HEK293 (cell line): Measurements from ENCODE around the gene FGR.

Experiments
- CTCF ChIA-PET: fragments of 350-600 bp; formaldehyde crosslinking; extraction: SDS; loops from one replicate; lab custom pipeline; 2021; ENCODE audit warnings: antibody characterized with exemption; lab: Yijun Ruan, JAX
- POLR2A ChIA-PET: fragments of 300-600 bp; formaldehyde crosslinking; extraction: SDS; loops from one replicate; lab custom pipeline; 2020; ENCODE audit warnings: antibody characterized with exemption, inconsistent platforms; lab: Yijun Ruan, JAX
- H3K27ac ChIP-seq: fragments of 200-500 bp; sonication (Bioruptor generic); 2 replicates; pipeline ENCODE4 v1.5.1; 2014; ENCODE audit warnings: low read depth, low read length, control low read depth, inconsistent platforms; ENCODE audit errors: extremely low read depth
- H3K36me3 ChIP-seq, 2 experiments: fragments of 200-500 bp in 1 of 2; sonication (Bioruptor generic) in 1 of 2; 1 replicate in 1 of 2; 2 replicates in 1 of 2; pipeline ENCODE4 v1.5.1; 2014 to 2017; ENCODE audit warnings: inconsistent platforms in 2 of 2, low read length in 2 of 2; ENCODE audit not compliant: control insufficient read depth in 2 of 2, insufficient read depth in 1 of 2
- H3K4me1 ChIP-seq: fragments of 200-500 bp; sonication (Bioruptor generic); 2 replicates; pipeline ENCODE4 v1.5.1; 2014; ENCODE audit warnings: mild to moderate bottlenecking, low read length, inconsistent platforms; ENCODE audit not compliant: control insufficient read depth, insufficient read depth
- H3K4me3 ChIP-seq: 2 replicates; pipeline ENCODE4 v1.5.1; 2011; ENCODE audit warnings: low read depth, mild to moderate bottlenecking, control low read depth, low read length, moderate library complexity
- H3K9me3 ChIP-seq: fragments of 200-500 bp; sonication (Bioruptor generic); 2 replicates; pipeline ENCODE4 v1.5.1; 2014; ENCODE audit warnings: low read depth, low read length, inconsistent platforms; ENCODE audit not compliant: control insufficient read depth, insufficient read depth
- FEZF1 ChIP-seq: fragments of 450-650 bp; formaldehyde crosslinking; IDR thresholded peaks from 2 replicates; pipeline ENCODE4 v1.5.1; 2016; ENCODE audit warnings: missing biosample characterization, missing genetic modification characterization
- IKZF3 ChIP-seq: fragments of 450-650 bp; IDR thresholded peaks from 2 replicates; pipeline ENCODE4 v1.5.0; 2018; ENCODE audit warnings: missing biosample characterization, mild to moderate bottlenecking, missing genetic modification characterization, moderate library complexity
- KLF8 ChIP-seq: fragments of 450-650 bp; formaldehyde crosslinking; IDR thresholded peaks from 2 replicates; pipeline ENCODE4 v1.5.1; 2016; ENCODE audit warnings: missing biosample characterization, missing genetic modification characterization
- MZF1 ChIP-seq: fragments of 450-650 bp; formaldehyde crosslinking; IDR thresholded peaks from 2 replicates; pipeline ENCODE4 v1.5.1; 2017; ENCODE audit warnings: missing biosample characterization, missing genetic modification characterization, borderline replicate concordance
- PRDM10 ChIP-seq: fragments of 450-650 bp; formaldehyde crosslinking; IDR thresholded peaks from 2 replicates; pipeline ENCODE4 v1.5.1; 2016; ENCODE audit warnings: missing biosample characterization, missing genetic modification characterization
- ZBTB20 ChIP-seq: fragments of 450-650 bp; formaldehyde crosslinking; IDR thresholded peaks from 2 replicates; pipeline ENCODE4 v1.5.1; 2016; ENCODE audit warnings: missing biosample characterization, missing genetic modification characterization
- ZBTB21 ChIP-seq: fragments of 450-650 bp; formaldehyde crosslinking; IDR thresholded peaks from 2 replicates; pipeline ENCODE4 v1.5.1; 2017; ENCODE audit warnings: missing biosample characterization, missing genetic modification characterization
- ZEB2 ChIP-seq: fragments of 450-650 bp; formaldehyde crosslinking; IDR thresholded peaks from 2 replicates; pipeline ENCODE4 v1.5.1; 2016; ENCODE audit warnings: missing biosample characterization, missing genetic modification characterization
- ZNF133 ChIP-seq: fragments of 450-650 bp; formaldehyde crosslinking; IDR thresholded peaks from 2 replicates; pipeline ENCODE4 v1.5.1; 2016; ENCODE audit warnings: missing biosample characterization, missing genetic modification characterization
- ZNF223 ChIP-seq: fragments of 450-650 bp; formaldehyde crosslinking; IDR thresholded peaks from 2 replicates; pipeline ENCODE4 v1.5.1; 2016; ENCODE audit warnings: missing biosample characterization, missing genetic modification characterization
- ZNF404 ChIP-seq: fragments of 450-650 bp; formaldehyde crosslinking; IDR thresholded peaks from 2 replicates; pipeline ENCODE4 v1.5.1; 2017; ENCODE audit warnings: missing biosample characterization, missing genetic modification characterization
- ZNF488 ChIP-seq: fragments of 450-650 bp; formaldehyde crosslinking; IDR thresholded peaks from 2 replicates; pipeline ENCODE4 v1.5.1; 2016; ENCODE audit warnings: missing biosample characterization, missing genetic modification characterization
- ZNF558 ChIP-seq: fragments of 450-650 bp; formaldehyde crosslinking; IDR thresholded peaks from 2 replicates; pipeline ENCODE4 v1.5.1; 2016; ENCODE audit warnings: missing biosample characterization, missing genetic modification characterization
- ZNF626 ChIP-seq: fragments of 450-650 bp; sonication (Bioruptor Pico); formaldehyde crosslinking; IDR thresholded peaks from 2 replicates; pipeline ENCODE4 v1.5.1; 2018; ENCODE audit warnings: missing biosample characterization, missing genetic modification characterization, inconsistent platforms
- ZNF707 ChIP-seq: fragments of 450-650 bp; formaldehyde crosslinking; IDR thresholded peaks from 2 replicates; pipeline ENCODE4 v1.5.1; 2016; ENCODE audit warnings: missing biosample characterization, missing genetic modification characterization
- ZNF768 ChIP-seq: fragments of 450-650 bp; formaldehyde crosslinking; IDR thresholded peaks from 2 replicates; pipeline ENCODE4 v1.5.1; 2018; ENCODE audit warnings: missing biosample characterization, mild to moderate bottlenecking, missing genetic modification characterization
- ZNF792 ChIP-seq: fragments of 450-650 bp; formaldehyde crosslinking; IDR thresholded peaks from 2 replicates; pipeline ENCODE4 v1.5.1; 2016; ENCODE audit warnings: missing biosample characterization, missing genetic modification characterization
- ZNF830 ChIP-seq: fragments of 450-650 bp; IDR thresholded peaks from 2 replicates; pipeline ENCODE4 v1.5.0; 2018; ENCODE audit warnings: missing biosample characterization, missing genetic modification characterization, low read depth, mild to moderate bottlenecking, moderate library complexity
- ZSCAN23 ChIP-seq: fragments of 450-650 bp; formaldehyde crosslinking; IDR thresholded peaks from 2 replicates; pipeline ENCODE4 v1.5.1; 2016; ENCODE audit warnings: missing biosample characterization, missing genetic modification characterization
- ZSCAN30 ChIP-seq: fragments of 450-650 bp; IDR thresholded peaks from 2 replicates; pipeline ENCODE4 v1.5.1; 2018; ENCODE audit warnings: missing biosample characterization, mild to moderate bottlenecking, missing genetic modification characterization, moderate library complexity
- TF ChIP-seq, protein P1 (sequence below): fragments of 450-650 bp; formaldehyde crosslinking; IDR thresholded peaks from 2 replicates; pipeline ENCODE4 v1.5.1; 2017; ENCODE audit warnings: missing biosample characterization, missing genetic modification characterization
- TF ChIP-seq, protein P2 (sequence below): IDR thresholded peaks from 2 replicates; pipeline ENCODE4 v1.6.1; 2011; ENCODE audit warnings: mild to moderate bottlenecking, low read depth, low read length, borderline replicate concordance
- TF ChIP-seq, protein P3 (sequence below): fragments of 450-650 bp; formaldehyde crosslinking; IDR thresholded peaks from 2 replicates; pipeline ENCODE4 v1.5.1; 2016; ENCODE audit warnings: missing biosample characterization, missing genetic modification characterization
- TF ChIP-seq, protein P4 (sequence below): fragments of 450-650 bp; formaldehyde crosslinking; IDR thresholded peaks from 2 replicates; pipeline ENCODE4 v1.5.1; 2016; ENCODE audit warnings: missing biosample characterization, missing genetic modification characterization
- TF ChIP-seq, protein P5 (sequence below): fragments of 450-650 bp; formaldehyde crosslinking; IDR thresholded peaks from 2 replicates; pipeline ENCODE4 v1.5.1; 2016; ENCODE audit warnings: missing biosample characterization, missing genetic modification characterization, borderline replicate concordance

FGR gene

DNA sequence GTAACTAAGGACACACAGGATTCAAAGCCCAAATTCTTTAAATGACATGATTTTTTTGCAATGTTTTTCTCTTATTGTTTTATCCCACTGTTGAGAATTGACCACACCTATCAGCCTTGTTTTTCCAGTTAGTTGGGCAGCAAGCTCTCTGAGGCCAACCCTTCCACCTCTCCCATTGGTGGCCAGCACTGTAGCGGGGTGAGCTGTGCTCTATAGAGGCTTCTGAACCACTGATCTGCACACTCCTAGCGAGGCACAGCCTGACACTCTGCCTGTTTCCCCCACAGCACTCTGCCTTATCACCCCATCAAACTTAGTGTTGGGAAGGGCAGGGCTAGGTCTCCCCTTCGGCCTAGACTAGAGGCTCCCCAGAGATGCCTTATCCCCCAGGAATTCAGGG lies 50.5 kb downstream of the FGR start:
- ChIA-PET CTCF (interaction anchor here (0.7 to 4.4 kb wide), 7 partner anchors 10 to 288 kb away, joined by 3 to 32 read pairs (median 6); partner anchors contain the start of gene AHDC1), POLR2A (interaction anchor here (1.1 kb wide), 1 partner anchor 30 kb away, joined by 3 read pairs; no protein-coding TSS in a partner anchor)
- no peak overlapping the region for H3K4me3 ChIP-seq
- TF ChIP-seq ZNF558 (tag by site-specific recombination) (no peak), ZNF707 (tag by site-specific recombination) (no peak), ZNF223 (no peak), ZNF133 (tag by site-specific recombination) (no peak), KLF8 (tag by site-specific recombination) (no peak), PRDM10 (tag by site-specific recombination) (no peak), FEZF1 (tag by site-specific recombination) (no peak), ZBTB20 (tag by site-specific recombination) (no peak), ZNF792 (tag by site-specific recombination) (no peak), ZSCAN23 (tag by site-specific recombination) (no peak), ZNF626 (tag by site-specific recombination) (no peak), ZSCAN30 (tag by site-specific recombination) (no peak), IKZF3 (tag by site-specific recombination) (no peak), ZNF768 (tag by site-specific recombination) (no peak), ZEB2 (no peak), ZBTB21 (tag by site-specific recombination) (no peak)
- TF ChIP-seq, protein P1, sequence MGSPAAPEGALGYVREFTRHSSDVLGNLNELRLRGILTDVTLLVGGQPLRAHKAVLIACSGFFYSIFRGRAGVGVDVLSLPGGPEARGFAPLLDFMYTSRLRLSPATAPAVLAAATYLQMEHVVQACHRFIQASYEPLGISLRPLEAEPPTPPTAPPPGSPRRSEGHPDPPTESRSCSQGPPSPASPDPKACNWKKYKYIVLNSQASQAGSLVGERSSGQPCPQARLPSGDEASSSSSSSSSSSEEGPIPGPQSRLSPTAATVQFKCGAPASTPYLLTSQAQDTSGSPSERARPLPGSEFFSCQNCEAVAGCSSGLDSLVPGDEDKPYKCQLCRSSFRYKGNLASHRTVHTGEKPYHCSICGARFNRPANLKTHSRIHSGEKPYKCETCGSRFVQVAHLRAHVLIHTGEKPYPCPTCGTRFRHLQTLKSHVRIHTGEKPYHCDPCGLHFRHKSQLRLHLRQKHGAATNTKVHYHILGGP: no peak
- TF ChIP-seq, protein P2, sequence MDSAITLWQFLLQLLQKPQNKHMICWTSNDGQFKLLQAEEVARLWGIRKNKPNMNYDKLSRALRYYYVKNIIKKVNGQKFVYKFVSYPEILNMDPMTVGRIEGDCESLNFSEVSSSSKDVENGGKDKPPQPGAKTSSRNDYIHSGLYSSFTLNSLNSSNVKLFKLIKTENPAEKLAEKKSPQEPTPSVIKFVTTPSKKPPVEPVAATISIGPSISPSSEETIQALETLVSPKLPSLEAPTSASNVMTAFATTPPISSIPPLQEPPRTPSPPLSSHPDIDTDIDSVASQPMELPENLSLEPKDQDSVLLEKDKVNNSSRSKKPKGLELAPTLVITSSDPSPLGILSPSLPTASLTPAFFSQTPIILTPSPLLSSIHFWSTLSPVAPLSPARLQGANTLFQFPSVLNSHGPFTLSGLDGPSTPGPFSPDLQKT: no peak
- H3K27ac ChIP-seq: no peak overlapping the region
- H3K4me1 ChIP-seq: no peaks in the 10 kb centered on the region
- H3K36me3 ChIP-seq: peaks cover 0 to 14% of the 10 kb centered on the region in 2 experiments; a peak in 1 of 3 replicates
- no peaks in the 10 kb centered on the region for H3K9me3 ChIP-seq

GRCh38 chr1:27583479-27583878 lies 51.5 kb downstream of the FGR start:
- Histone ChIP-seq H3K4me3 (no peak overlapping the region), H3K36me3 (peaks cover 0 to 6% of the 10 kb centered on the region in 2 experiments; a peak in 1 of 3 replicates), H3K9me3 (no peaks in the 10 kb centered on the region), H3K27ac (no peak overlapping the region), H3K4me1 (no peaks in the 10 kb centered on the region)
- ChIA-PET CTCF (interaction anchor here (0.8 to 4.4 kb wide), 7 partner anchors 9 to 27 kb away, joined by 3 to 32 read pairs (median 4); partner anchors contain the start of gene AHDC1), POLR2A (interaction anchor here (0.9 to 1.1 kb wide), 2 partner anchors 15 to 29 kb away, joined by 3 read pairs; no protein-coding TSS in a partner anchor)
- TF ChIP-seq, protein P3, sequence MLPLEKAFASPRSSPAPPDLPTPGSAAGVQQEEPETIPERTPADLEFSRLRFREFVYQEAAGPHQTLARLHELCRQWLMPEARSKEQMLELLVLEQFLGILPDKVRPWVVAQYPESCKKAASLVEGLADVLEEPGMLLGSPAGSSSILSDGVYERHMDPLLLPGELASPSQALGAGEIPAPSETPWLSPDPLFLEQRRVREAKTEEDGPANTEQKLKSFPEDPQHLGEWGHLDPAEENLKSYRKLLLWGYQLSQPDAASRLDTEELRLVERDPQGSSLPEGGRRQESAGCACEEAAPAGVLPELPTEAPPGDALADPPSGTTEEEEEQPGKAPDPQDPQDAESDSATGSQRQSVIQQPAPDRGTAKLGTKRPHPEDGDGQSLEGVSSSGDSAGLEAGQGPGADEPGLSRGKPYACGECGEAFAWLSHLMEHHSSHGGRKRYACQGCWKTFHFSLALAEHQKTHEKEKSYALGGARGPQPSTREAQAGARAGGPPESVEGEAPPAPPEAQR (tag by site-specific recombination): no peak
- TF ChIP-seq ZNF830: no peak
- no peak for TF ChIP-seq MZF1
- TF ChIP-seq, protein P4, sequence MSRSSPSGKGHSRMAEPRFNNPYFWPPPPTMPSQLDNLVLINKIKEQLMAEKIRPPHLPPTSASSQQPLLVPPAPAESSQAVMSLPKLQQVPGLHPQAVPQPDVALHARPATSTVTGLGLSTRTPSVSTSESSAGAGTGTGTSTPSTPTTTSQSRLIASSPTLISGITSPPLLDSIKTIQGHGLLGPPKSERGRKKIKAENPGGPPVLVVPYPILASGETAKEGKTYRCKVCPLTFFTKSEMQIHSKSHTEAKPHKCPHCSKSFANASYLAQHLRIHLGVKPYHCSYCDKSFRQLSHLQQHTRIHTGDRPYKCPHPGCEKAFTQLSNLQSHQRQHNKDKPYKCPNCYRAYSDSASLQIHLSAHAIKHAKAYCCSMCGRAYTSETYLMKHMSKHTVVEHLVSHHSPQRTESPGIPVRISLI (tag by site-specific recombination): no peak
- TF ChIP-seq, protein P5, sequence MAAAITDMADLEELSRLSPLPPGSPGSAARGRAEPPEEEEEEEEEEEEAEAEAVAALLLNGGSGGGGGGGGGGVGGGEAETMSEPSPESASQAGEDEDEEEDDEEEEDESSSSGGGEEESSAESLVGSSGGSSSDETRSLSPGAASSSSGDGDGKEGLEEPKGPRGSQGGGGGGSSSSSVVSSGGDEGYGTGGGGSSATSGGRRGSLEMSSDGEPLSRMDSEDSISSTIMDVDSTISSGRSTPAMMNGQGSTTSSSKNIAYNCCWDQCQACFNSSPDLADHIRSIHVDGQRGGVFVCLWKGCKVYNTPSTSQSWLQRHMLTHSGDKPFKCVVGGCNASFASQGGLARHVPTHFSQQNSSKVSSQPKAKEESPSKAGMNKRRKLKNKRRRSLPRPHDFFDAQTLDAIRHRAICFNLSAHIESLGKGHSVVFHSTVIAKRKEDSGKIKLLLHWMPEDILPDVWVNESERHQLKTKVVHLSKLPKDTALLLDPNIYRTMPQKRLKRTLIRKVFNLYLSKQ (tag by site-specific recombination): no peak
- TF ChIP-seq ZNF488 (tag by site-specific recombination): no peak
- no peak for TF ChIP-seq ZNF626 (tag by site-specific recombination)
- TF ChIP-seq ZNF404: no peak
